NCI-H2029 treated with DMSO at 0.1 percent for 48 hours (cell line): ENCODE results near the gene RAP2A.
A peak's percentile ranks its signal among the peaks of the same experiment; 100 is the strongest.

Source experiments
- DNase-seq: peaks from one replicate; lab custom pipeline; 2025; lab: John Stamatoyannopoulos, UW

Gene RAP2A

DNA sequence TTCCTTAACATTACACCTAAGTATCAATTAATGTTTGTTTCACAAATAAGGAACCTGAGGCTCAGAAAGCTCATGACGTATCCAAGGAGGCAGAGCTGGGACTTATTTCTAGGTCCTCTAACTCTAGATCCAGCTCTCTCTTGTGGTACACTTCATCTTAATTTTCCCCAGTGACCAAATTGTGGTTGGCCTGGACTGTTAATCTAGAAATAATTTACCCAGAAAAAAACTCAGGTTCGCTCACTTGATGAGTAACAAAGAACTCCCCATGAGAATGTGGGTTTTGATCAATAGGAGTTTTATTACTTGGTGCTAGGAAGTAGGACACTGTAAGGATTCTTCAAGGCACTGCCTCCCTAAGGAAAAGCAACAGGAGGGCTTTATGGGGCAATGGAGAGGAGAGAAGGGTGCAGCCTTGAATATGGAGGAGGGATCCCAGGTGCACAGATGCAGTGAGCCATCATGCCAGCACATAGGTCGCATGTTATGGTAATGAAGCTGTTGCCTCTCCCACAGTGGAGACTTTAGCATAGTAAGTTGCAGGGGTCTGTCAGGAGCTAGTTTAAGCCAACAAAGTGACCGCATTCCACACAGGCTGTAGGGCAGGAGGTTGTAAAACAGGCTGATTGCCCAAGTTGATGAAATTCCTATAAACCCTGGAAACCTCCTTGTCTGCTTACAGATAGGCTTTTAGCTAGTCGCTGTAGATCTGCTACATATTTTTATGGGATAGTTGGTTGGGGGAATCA lies 14.7 kb downstream of the RAP2A start:
- DNase-seq, result no peak

DNA sequence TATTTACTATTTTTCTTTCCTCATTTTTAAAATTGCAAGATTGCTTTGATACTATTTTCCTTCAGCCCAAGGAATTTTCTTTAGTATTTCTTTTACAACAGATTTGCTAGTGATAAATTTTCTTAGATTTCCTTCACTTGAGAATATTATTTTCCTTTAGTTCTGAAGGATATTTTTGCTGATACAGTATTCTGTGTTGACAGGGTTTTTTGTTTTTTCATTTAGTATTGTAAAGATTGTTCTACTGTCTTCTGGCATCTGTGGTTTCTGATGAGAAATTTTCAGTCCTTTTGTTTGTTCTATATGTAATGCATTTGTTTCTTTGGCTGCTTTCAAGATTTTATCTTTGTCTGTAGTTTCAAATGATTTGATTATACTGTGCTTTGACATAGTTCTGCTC lies 20.7 kb downstream of the RAP2A start:
- no peak for DNase-seq

DNA sequence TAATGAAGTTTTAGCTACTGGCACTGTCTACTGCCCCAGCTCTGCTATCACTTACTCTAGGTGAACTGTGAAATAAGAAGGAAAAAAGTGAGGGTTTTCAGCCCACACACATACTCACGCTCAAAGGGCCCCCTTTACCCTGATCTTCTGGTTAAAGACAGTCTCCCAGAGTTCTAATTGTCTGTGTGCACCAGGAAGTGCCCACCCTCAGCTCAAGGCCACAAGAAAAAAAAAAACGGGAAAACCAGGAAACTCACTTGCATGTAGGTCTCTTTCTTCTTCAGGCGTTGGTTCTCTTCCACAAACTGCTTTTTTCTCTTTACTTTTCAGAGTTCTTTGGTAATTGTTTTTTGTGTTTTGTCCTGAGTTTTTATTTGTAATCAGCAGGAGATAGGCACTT lies 22.1 kb downstream of the RAP2A start:
- no peak for DNase-seq

DNA sequence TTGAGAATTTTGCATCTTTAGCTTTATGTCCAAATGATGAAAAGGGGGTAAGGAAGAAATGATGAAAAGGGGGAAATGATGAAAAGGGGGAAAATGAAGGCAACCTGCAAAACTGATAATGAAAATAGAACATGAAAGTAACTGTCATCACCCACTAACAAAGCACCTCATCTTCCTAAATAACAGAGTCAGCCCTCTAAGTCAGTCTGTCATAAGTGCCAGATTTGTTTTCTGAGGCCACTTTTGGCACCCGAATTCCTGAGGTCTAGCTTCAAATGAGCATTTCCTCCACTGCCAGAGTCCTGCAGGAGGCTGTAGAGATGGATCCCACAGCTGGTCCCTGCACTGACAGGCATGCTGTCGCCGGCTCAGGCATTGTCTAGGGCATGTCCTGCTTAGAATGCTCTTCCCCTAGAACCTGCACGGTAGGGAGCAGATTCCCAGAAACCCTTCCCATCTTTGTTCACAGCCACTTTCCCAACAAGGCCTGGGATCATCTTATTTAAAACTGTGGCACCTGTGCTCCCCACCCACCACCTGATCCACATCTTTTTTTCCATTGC lies 25.3 kb downstream of the RAP2A start:
- DNase-seq, result no peak

DNA sequence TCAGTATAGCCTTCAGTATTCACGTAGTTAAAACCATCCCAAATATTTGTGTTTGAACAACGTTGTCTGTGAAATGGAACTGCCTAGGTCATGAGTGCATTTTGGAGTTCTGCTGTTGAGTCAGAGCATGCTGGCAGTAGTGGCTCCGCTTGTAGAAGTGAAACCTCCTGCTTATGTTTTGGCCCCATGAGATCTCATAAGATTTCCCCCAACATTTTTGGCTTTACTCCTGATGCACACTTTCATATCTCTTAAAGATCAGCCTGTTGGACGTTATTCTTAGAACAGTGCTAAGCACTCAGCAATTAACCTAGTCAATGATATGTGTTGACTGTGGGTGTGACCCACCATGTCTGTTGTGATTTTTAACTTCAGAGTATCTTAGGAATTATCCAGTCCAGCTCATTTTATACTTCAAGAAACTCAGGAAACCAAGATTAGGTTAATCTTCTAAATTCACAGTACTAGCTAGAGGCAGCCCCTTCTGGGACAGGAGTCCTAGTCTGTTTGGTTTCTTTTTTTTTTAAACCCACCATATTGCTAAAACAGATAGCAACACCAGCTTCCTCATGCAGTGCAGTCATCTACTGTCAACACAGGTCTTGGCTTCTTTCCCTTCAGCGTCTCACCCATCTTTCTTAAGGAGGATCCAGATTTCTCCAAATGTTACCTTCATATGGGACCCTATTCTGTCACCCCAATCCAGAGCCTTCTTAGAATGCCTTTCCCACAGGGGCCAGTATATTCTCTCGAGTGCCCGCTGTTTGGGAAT lies 26.2 kb downstream of the RAP2A start:
- DNase-seq, result no peak

DNA sequence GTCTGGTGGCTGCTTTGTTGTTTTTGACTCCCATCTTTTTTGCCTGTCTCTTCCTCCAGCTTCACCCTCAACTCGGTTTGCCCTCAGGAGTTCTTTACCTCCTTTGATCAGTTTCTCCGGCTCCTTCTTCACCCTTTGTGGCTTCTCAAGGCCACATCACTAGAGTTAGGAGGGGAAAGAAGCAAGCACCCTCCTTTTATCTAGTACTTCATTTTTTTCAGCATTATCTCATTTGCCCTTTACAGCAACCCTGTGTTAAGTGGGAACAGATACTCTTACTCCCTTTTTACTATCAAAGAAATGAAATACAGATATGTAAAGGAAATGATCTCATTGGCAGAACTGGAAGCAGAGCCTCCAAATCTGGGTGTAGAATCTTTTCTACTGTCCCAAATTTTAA lies 26.9 kb downstream of the RAP2A start:
- no peak for DNase-seq

DNA sequence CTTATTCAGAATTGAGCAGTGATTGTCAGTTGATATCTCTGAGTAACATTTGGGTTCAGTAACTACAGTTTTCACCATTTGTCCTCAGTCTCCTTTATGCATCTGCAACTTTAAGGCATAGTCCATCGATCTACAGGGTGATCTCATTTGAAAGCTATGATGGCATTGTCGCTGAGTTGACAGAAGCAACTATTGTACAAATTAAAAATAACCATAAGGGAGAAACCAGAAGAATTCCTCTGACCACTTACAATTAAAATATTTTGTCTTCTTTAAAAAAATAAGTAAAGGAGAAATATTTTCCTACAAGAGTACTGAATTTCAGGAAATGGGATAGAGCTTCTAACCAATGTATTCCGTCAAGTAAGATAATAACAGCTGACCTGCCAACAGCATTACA lies 30.6 kb downstream of the RAP2A start:
- no peak for DNase-seq

DNA sequence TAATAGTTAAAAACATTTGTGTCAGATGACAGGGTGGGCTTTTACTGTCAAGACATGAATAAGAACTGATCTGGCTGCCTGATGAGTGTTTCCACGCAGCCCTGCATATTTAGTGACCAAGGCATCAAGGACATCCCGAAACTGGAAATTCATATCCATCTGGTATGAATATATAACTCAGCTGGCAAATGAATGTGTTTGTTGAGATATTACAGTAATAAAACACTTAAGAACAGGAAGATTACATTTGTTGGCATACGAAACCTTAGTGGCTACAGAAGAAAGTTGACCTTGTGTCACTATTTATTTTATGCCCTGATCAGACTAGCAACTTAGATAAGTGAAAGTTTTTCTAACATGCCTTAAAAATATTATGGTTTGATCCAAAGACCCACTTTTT lies 32.8 kb downstream of the RAP2A start:
- no peak for DNase-seq

DNA sequence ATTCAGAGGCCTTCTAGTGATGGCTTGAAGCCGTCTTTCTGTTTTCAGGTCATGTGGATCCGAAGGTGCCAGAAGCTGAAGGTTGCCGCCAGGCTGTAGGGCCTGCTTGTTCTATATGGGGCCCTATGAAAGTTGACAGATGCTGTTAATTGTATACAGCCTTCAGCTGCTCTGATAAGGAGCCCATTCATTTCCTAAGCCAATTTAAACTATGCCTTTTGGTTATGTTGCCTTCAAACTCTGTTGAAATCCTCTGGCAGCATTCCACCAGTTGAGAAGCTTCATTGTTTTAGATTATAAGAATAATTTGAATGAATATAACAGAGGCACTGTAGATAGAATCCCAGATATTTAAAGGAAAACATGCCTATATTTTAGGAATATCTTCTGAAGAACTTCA lies 34.4 kb downstream of the RAP2A start:
- DNase-seq, result no peak

DNA sequence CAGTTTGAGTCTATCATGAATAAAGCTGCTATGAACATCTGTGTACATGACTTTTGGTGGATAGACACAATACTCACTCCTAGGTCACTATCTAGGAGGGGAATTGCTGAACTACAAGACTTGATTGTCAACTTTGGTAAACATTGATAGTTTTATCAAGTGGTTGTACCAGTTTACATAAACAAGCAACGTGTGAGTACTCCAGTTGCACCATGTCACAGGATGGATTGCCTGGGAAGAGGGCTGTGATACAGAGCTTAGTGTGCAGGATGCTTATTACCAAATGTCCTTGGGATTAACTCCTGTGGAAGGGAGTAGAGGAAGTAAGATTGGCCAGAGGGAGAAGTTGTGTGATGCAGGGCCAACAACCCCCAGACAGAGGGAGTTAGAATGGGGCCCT lies 37.7 kb downstream of the RAP2A start:
- no peak for DNase-seq

DNA sequence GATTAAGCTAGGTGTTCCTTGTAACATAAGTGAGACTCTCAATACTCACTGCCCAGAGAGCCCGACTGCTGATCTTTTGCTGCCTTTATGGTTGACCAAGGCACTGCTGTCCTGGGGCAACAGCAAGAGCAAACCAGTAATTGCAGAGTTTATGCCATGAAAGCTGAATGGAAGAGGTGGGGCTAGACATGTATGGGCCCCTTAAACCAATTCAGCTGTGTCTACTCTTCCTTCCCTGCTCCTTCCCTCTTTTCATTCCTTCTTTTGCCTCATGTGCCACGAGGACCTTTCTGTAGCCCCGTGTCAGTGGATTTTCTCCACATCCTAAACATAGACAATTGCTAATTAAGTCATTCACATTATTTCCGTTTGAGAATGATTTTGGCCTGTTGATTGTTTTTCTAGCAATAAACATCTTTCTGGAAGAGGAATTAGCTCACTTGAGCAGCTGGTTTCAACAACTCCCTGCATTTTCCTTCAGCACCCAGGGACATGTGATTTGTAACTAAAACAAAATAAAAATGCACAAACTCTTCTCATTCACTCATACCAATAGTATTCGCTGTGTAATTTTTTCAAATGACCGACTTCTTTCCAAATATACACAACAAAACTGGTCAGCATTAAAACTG lies 40.5 kb downstream of the RAP2A start:
- DNase-seq, result no peak

DNA sequence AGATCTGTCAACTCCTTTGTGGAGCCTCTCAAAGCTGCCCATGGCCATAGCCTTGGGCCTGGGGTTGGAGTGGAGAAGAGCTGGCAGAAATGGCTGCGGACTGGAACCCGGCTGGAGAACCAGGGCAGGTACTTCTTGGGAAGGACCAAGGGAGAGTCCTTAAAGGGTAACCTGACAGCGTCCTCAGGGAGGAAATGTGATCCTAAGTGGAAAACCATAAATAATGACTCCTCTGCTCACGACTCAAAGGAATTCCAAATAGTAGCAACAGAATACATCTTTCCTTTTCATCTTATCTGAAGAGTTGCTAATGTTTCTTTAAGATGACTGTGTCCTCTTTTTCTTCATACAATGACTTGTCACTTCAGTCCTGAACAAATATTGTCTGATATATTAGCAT lies 41.0 kb downstream of the RAP2A start:
- DNase-seq, result no peak

DNA sequence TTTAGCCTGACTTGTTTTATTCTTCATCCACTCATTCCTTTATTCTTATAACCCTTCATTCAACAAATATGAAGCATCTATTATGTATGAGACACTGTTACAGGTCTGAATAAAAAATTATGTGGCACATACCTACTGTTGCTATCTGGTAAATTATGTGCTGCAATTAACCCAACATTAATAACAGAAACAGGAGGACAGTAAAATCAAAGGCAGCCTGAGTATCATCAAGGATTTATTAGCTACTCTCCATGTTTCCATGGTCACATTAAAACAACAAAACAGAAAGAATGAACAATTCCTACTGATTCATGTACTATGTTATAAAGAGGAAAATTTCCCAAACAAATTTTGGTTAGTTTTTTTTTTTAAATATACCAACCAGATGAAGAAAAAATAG lies 43.9 kb downstream of the RAP2A start:
- no peak for DNase-seq

DNA sequence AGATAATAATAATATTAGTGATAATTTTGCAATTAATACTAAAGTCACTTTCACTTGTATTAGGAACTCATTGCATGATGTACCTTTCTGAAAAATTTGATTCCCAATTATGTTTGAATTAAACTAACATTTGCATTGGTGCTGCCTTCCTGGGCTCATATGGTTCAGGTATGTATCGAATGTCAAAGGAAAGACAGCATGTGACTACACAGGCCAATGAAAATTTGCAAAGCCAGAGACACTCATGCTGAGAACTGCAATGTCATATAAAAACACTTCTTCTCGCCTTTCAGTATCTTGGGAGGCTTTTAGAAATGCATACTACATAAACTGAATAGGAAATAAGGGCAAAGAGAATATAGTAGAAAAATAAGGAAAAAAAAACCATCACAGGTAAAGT lies 44.3 kb downstream of the RAP2A start:
- no peak for DNase-seq

DNA sequence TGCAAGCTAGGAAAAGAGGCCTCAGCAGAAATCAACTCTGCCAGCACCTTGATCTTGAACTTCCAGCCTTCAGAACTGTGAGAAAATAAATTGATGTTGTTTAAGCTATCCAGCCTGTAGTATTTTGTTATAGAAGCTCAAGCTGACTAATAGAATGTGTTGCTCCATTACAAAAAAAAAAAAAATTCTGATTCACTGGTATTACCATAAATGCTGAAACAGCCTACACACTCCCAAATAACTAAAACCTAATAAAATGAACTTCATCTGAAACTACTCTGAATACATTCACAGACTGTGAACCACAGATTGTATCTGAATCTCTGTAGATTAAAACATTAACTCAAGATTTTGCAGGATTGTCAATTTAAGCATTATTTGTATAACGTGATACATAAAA lies 49.5 kb downstream of the RAP2A start:
- DNase-seq, result no peak

DNA sequence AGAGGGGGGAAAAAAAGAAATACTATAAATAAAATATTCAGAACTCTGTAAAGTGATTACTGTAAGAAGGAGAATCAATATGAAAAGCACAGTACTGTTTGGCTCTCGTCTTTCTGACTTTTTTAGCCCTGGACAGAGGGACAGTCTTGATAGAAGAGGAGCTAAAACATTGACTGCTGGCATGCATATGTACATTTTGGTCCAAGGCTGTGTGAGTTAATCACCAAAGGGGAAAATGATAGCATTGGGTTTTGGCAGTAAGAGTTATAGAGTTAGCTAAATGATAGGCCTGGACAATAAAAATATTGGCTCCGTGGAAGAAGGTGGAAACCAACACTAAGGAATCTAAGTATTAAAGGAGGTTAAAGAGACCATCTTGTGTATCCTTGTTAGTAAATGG lies 50.3 kb downstream of the RAP2A start:
- no peak for DNase-seq

DNA sequence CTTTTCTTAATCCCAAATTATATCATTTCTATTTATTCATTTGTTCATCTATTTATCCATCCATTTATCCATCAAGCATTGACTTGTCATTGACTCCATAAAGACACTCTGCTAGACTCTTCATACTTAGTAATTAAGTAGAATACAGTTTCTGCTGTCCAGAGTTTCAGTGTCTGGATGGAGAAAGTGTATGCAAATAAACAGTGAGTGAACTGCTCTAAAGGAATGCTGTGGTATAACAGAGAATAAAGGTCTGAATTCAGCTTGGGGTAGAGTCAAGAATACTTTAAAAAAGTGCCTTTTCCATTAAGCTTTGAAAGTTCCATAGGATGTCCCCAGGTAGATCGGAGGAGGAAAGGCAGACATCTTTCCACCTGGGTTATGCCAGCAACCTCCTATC lies 51.4 kb downstream of the RAP2A start:
- no peak for DNase-seq

DNA sequence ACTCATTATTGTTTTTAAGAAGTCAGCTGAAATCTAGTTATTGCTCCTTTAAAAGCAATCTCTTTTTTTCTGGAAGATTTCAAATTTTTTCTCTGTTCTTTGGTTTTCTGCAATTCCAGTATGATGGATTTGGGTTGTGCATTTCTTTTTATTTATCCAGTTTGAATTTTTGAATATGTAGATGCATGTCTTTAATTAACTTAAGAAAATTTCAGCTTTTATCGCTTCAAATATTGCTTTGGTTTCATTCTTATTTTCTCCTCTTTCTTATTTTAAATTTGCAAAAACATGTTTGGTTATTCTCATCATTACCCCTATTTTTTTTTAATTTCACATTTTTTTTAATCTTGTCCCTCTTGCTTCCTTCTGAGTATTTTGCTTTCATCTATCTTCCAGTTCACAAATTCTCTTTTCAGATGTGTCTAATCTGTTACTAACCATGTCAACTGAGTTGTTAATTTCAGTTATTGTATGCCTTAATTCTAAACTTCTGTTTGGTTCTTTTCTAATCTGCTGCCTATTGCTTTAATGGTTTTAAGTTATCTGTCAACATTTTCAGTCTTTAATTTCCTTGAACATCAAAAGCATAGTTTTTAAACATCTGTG lies 56.8 kb downstream of the RAP2A start:
- no peak for DNase-seq

DNA sequence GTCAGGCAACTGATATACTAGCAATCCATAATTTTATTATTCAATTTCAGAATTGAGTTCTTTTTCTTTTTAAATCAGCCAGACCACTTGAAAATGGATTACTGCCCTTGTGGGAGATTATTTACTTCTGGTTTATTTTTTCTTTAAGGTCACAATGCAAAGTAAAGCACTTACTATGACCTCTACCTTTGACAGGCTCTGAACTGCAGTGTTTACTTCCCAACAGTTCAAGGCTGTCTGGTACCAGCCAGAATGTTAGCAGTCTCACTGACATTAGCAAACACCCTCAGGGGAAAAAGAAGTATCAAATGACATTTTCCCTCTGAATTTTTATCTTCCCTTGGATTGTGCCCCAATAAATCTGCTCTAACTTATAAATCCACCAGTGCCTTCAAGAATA lies 57.5 kb downstream of the RAP2A start:
- DNase-seq, result peak; percentile 13

DNA sequence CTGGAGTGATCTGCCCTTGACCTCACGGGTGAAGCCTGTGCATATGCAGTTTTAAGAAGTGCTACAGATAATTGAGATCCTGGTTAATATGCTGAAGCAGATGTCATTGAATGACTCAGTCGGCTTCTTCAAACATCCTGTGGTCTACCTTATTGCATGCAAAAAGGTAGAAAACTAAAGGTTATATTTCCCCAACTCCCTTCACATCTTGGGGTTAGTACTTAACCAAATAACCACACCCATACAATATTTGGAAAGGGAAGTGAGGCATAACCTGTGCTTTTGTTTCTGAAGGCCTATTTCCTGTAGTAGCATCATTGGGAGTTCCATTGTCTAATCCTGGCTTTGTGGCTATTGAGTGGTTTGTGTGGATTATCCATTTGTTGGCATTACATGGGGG lies 58.3 kb downstream of the RAP2A start:
- DNase-seq, result peak; percentile 53

DNA sequence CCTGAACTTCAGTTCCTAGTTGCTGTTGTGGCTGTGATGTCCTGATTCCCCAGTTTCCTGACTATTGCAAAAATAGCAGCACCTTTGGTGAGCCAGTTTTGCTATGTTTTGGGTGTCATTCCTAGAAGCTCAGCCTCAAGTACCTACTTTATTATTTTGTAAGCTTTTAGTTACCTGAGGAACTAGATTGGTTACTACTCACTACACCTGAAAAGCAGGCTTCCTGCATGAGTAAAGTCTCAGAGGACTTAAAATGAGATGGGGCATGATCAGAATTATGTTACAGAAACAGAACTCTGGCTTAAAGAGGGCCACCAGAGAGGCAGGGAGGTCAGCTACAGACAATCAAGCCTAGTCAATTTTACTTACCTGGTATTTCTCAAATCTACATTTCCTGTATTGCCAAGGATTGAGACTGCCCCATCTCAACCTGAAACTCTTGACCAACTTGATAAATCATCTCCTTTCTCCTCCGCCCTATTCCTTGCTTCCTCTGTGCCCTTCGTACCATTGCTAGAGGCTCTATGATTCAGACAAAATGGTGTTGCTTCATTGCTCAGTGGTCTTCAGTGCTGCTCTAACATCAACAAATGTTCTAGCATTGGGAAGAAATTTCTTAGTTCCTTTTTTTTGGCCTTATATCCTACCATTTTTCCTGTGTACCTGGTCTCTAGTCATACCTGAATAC lies 58.9 kb downstream of the RAP2A start:
- DNase-seq, result no peak

DNA sequence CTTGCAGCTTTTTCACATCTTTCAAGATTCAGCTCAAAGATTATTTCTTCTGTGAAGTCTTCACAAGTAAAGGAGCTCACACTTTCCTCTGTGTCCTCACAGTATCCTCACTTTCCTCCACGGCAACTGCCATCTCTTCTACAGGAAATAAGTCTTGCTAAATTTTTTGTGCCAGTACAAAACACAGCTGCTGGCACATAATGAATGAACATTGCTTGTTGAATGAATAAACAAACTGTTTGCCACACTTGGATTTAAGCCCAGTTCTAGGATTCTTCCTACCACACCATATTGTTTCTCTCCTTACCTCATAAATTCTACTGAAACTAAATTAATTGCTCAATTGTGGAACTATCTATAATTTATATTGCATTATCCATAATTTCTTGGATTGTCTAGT lies 59.5 kb downstream of the RAP2A start:
- no peak for DNase-seq
